A673 (cell line): Measurements from ENCODE around the gene VARS1.

ENCODE experiments used
- CTCF ChIP-seq: fragments of 300-800, 200-600 bp; sonication (generic); conservative IDR thresholded peaks from 2 replicates; pipeline ENCODE4 v1.5.1; 2017; ENCODE audit warnings: low read depth, mild to moderate bottlenecking, antibody characterized with exemption, low read length, moderate library complexity, mixed read lengths
- EZH2 ChIP-seq: fragments of 200-600 bp; sonication (generic); IDR thresholded peaks from 2 replicates; pipeline ENCODE4 v1.6.1; 2017; ENCODE audit warnings: borderline replicate concordance, low read depth, mild to moderate bottlenecking, mixed read lengths, antibody characterized with exemption, low read length; ENCODE audit not compliant: poor library complexity, severe bottlenecking

DNA sequence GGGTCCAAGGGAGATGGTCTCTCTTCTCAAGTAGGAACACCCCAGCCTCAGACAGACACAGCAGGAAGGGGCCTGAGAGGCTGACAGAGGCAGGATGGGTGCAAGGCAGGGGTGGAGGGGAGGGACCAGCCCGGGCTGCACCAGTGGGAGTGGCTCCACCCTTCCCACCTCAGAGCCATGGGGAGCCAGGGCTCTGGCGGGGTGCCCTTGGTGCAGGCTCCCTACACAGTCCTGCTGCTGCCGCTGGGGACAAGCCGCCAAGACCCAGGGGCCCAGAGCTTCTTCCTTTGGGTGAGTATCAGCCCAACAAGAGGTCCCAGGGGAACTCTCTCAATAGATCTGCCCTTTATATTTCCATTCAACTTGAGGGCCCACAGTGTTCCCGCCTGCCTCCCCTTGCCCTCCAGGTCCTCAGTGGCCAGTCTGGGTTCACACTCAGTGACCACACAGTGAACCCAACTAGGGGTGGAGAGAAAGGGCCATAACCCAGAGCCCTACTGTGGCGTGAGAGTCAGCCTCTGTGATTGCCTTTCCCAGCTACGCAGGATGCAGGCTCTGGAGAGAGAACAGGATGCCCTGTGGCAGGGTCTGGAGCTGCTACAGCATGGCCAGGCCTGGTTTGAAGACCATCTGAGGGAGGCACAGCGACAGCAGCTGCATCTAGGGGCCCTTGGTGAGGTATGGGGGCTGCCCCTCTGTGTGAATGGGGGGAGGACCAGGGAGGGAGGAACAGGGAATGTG lies 32.5 kb downstream of the VARS1 start:
- TF ChIP-seq CTCF, result no peak
- TF ChIP-seq EZH2, result no peak
